ENCODE measurements around the gene TMEM145.

DNA sequence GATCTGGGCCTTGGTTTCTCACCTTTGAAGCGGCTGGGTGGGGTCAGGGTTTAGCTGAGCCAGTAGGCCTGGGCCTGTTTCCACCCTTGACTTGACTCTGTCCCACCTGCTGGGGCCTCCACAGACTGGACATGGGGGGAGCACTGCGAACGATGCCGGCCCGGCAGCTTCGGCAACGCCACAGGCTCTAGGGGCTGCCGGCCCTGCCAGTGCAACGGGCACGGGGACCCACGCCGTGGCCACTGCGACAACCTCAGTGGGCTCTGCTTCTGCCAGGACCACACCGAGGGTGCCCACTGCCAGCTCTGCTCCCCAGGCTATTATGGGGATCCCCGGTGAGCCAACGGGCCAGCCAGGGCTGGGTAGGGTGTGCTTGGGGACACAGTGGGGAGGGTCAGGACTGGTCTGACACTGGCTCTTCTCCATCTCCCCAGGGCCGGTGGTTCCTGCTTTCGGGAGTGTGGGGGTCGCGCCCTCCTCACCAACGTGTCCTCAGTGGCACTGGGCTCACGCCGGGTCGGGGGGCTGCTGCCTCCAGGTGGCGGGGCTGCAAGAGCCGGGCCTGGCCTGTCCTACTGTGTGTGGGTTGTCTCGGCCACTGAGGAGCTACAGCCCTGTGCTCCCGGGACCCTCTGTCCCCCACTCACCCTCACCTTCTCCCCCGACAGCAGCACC lies 40.4 kb downstream of the TMEM145 start:
- TF ChIP-seq NR3C1 (CRISPR knock-in tag; IDR thresholded peaks at IDR 0.05) (no peak), NFRKB (IDR thresholded peaks at IDR 0.05; ENCODE audit: low read depth) (no peak), JUN (IDR thresholded peaks at IDR 0.05; ENCODE audit: borderline replicate concordance, low read depth, low read length) (no peak), JUN (CRISPR knock-in tag; IDR thresholded peaks at IDR 0.05; ENCODE audit: borderline replicate concordance) (no peak), SMARCE1 (IDR thresholded peaks at IDR 0.05) (no peak), CREB1 (IDR thresholded peaks at IDR 0.05) (no peak), CREB1 (CRISPR knock-in tag; IDR thresholded peaks at IDR 0.05) (no peak), LARP7 (IDR thresholded peaks at IDR 0.05) (no peak), EP300 (IDR thresholded peaks at IDR 0.05; ENCODE audit: low read length) (no peak), ZNF124 (CRISPR knock-in tag; IDR thresholded peaks at IDR 0.05) (no peak)
- TF ChIP-seq, protein P1, sequence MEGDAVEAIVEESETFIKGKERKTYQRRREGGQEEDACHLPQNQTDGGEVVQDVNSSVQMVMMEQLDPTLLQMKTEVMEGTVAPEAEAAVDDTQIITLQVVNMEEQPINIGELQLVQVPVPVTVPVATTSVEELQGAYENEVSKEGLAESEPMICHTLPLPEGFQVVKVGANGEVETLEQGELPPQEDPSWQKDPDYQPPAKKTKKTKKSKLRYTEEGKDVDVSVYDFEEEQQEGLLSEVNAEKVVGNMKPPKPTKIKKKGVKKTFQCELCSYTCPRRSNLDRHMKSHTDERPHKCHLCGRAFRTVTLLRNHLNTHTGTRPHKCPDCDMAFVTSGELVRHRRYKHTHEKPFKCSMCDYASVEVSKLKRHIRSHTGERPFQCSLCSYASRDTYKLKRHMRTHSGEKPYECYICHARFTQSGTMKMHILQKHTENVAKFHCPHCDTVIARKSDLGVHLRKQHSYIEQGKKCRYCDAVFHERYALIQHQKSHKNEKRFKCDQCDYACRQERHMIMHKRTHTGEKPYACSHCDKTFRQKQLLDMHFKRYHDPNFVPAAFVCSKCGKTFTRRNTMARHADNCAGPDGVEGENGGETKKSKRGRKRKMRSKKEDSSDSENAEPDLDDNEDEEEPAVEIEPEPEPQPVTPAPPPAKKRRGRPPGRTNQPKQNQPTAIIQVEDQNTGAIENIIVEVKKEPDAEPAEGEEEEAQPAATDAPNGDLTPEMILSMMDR (IDR thresholded peaks at IDR 0.05 in 2 of 3, conservative IDR thresholded peaks at IDR 0.05 in 1 of 3; ENCODE audit: insufficient read depth in 2 of 3, low read depth in 1 of 3, low read length in 3 of 3) = no peak

Measured in K562 (cell line).